DND-41 (cell line): Measurements from ENCODE around the gene PTPRD.

ENCODE experiments used
- CTCF ChIP-seq: IDR thresholded peaks from 2 replicates; pipeline ENCODE4 v1.5.1; 2012; ENCODE audit warnings: borderline replicate concordance, low read length, moderate library complexity, mild to moderate bottlenecking; ENCODE audit not compliant: poor library complexity, severe bottlenecking; ENCODE audit errors: extremely low read depth
- EZH2 ChIP-seq: IDR thresholded peaks from 3 replicates; pipeline ENCODE4 v1.6.1; 2012; ENCODE audit warnings: borderline replicate concordance, low read depth, mild to moderate bottlenecking, moderate library complexity, low read length, inconsistent platforms; ENCODE audit not compliant: severe bottlenecking

GRCh38 chr9:8842402-8843193, 1770.2 kb downstream of the PTPRD start:
- TF ChIP-seq CTCF (no peak), EZH2 (no peak)
